SW480 (cell line): ENCODE results near the gene C3orf22.
"Not testable (repeated sequence)": the region's sequence is repeated elsewhere in the genome, so short reads cannot be mapped to it uniquely, and the experiment has no call there.

Source experiments
- DNase-seq: peaks from one replicate; pipeline ENCODE4 v3.0.0-alpha.2; 2016; ENCODE audit warnings: low spot score

The C3orf22 gene, protein sequence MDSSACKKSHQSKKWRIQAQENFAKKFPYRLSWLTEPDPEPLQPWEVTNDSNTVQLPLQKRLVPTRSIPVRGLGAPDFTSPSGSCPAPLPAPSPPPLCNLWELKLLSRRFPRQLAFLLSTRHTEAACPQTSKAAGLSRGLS

DNA sequence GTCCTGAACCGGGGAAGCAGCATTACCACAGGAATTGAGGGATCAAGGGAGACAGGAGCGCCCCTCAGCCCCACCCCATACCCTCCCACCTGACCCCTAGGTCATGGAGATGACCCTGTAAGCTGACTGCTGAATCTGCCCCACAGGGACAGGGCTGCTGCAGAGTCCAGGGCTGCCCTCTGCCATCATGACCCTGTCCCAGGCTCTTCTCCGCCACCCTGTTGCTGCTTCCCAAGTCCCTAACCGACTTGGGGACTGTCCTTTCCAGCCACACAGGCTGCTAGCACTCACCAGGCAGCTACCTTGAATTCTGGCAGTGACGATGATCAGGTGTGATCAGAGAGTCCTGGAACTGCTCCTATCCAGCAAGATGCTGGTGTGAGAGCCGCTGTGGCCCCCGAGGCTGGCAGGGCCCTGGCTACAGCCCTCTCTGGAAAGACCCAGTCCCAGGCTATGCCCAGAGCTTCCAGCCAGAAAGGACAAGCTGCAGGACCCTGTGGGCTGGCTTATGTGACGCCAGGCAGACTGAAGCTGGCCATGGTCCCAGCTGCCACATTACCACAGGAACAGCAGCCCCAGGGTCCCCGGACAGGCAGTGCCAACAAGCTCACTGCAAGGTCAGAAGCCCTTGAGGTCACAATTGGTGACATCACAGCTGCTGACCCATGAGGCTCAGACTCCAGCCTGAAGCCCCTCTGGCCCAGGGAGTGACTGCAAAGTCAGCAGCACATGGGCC lies at the start of gene C3orf22:
Gene C3orf22, minus strand, starts transcription at position 597 of the 736 bp plus-strand sequence. CDS start 5,542 bp downstream, outside the sequence.
- DNase-seq, result no peak

- no peak for DNase-seq
Observed at GRCh38 chr3:126607214-126607908, 48.6 kb upstream of the C3orf22 start.

- no peak for DNase-seq
Observed at GRCh38 chr3:126606001-126606400, 47.3 kb upstream of the C3orf22 start.

GRCh38 chr3:126604691-126605090 lies 46.0 kb upstream of the C3orf22 start:
- no peak for DNase-seq

DNA sequence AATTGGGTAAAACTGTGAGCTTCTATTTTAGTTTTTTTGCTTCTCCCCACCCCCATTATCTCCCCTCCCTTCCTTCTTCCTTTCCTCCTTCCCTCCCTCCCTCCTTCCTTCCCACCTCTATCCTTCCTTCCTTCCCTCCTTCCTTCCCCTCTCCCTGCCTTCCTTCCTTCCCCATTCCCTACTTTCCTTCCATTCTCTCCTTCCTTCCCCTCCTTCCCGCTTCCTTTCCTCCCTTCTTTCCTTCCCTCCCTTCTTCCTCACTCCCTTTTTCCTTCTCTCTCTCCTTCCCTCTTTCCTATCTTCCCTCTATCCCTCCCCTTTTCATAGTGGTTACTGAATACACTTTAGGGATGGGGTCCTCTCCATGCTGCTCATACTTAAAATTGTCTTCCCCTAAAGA lies 40.4 kb upstream of the C3orf22 start:
- no peak for DNase-seq

DNA sequence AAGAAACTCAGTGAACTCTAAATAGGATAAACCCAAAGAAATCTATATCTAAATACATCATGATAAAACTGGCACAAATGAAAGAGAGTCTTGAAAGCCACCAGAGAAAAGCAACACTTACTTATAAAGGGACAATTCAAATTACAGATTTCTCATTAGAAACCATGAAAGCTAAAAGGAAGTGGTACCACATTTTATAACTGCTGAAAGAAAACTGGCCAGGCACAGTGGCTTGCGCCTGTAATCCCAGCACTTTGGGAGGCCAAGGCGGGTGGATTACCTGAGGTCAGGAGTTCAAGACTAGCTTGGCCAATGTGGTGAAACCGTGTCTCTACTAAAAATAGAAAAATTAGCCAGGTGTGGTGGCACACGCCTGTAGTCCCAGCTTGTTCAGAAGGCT lies 36.7 kb upstream of the C3orf22 start:
- DNase-seq, result not testable (repeated sequence)

DNA sequence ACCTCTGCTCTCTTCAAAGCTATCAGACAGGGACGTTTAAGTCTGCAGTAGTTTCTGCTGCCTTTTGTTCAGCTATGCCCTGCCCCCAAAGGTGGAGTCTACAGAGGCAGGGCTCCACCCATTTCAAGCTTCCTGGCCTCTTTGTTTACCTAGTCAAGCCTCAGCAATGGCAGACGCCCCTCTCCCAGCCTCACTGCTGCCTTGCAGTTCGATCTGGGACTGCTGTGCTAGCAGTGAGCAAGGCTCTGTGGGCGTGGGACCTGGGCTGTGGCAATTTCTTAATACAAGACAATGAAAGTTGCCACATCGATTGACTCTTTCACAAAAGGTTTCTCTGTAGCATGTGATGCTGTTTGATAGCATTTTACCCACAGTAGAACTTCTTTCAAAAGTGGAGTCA lies 32.8 kb upstream of the C3orf22 start:
- not testable (repeated sequence) for DNase-seq

DNA sequence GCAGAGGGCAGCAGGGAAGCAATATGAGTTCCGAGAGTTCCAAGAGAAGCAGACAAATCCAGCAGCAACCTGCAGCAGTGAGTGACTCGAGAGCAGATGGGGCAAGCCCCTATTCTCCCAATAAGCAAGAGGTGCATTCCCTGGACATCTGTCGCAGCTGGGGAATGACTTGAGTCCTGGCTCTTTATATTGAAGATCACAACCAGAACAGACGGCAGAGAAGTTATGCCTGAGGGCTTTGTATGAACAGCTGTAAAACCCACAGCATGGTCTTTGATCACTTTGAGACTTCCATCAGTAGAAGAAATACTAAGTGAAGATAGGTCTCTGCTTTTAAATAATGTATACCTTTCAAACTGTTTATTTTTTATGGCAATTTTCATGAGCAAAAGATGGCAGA lies 23.6 kb upstream of the C3orf22 start:
- no peak for DNase-seq

GRCh38 chr3:126581569-126581968 lies 22.8 kb upstream of the C3orf22 start:
- DNase-seq, result no peak

DNA sequence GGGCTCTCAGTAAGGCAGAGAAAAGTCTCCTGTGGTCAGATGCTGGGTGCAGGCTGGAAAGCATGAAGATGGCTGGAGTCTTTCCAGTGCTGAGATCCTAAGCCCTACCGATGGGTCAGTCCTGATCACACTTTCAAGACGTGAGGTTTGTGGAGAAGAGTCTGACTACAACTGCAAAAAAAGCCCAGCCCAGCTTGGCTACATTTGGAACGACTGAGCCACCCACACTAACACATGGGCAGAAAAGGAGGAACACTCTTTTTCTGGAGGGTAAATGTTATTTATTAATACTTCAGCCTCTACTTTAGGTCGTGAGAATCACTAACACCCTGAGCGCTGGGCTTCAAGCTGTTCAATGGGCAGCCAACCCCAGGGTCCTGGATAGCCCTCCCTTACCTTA lies 22.0 kb upstream of the C3orf22 start:
- DNase-seq, result no peak

- no peak for DNase-seq
Observed at GRCh38 chr3:126578702-126579101, 20.0 kb upstream of the C3orf22 start.

- DNase-seq, result no peak
Observed at GRCh38 chr3:126577261-126577660, 18.5 kb upstream of the C3orf22 start.

DNA sequence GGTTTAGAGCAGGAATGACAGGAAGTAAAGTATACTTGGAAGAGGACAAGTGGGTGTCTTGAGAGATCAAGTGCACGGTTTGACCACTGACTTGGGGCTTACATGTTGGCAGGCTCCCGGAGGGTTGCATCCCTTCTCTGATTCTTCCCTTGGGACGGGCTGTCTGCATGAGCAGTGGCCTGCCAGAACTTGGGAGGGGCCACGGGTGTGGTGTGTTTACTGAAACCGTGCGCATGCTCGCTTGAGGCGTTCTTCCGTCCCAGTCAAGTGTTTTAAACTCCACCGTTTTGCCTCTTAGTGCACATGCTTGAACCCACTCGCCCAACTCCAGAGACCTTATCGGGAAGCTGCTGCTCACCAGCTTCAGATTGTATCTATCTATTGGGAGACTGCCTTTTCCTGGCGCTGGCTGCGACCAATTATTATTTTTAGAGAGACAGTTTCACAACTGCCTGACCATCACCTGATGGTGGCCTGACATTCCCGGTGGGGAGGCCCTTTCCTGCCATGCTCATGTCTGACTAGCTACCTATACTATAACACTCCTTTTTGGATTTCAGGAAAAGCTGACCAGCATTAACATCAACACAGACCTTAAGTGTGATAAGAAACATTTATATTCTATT lies 14.9 kb upstream of the C3orf22 start:
- DNase-seq, result peak; percentile 63

DNA sequence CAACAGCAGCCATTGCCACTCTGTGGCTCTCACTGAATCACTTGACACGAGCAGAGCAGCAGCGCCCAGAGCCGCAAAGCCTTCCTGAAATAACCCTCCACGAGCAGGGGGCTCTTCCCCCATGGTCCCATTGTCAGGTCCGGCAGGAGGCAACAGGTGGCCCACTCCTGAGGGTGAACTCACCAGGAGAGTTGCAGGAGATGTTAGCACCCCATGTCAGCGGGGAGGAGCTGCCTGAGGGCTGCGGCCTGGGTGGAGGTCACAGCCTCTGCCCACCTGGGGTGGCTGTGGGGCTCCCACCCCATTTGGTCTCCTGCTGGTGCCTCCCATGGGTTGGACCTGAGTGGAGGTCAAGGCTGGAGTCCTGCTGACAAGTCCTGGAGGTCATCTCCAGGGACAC lies 12.3 kb upstream of the C3orf22 start:
- DNase-seq, result no peak

GRCh38 chr3:126570103-126570541 lies 11.4 kb upstream of the C3orf22 start:
- DNase-seq, result no peak

DNA sequence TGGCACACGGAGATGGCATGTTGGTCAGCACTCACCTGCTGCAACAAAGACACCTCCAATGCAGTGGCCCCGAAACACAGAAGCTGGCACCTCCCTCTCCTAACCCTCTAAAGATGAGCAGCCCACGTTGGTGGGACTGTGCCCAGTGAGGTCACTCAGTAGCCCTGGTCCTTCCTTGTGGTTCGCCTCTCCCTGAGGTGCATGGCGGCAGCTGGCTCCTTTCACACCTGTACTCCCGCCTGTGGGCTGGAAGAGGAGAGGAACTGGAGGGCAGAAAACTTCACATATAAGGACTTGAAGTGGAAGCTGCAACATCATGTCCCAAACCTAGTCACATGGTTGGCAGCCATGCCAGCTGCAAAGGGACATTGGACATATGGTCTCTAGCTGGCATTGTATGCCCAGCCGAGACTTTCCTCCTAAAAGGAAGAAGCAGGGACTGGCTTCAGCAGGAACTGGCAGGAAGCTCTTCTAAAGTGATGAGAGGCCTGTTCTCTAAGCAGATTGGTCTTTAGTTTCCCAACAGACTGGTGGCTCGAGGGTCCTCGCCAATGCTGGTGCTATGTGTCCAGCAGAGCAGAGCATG lies 10.8 kb upstream of the C3orf22 start:
- DNase-seq, result no peak

- no peak for DNase-seq
Observed at GRCh38 chr3:126568776-126569342, 10.1 kb upstream of the C3orf22 start.

DNA sequence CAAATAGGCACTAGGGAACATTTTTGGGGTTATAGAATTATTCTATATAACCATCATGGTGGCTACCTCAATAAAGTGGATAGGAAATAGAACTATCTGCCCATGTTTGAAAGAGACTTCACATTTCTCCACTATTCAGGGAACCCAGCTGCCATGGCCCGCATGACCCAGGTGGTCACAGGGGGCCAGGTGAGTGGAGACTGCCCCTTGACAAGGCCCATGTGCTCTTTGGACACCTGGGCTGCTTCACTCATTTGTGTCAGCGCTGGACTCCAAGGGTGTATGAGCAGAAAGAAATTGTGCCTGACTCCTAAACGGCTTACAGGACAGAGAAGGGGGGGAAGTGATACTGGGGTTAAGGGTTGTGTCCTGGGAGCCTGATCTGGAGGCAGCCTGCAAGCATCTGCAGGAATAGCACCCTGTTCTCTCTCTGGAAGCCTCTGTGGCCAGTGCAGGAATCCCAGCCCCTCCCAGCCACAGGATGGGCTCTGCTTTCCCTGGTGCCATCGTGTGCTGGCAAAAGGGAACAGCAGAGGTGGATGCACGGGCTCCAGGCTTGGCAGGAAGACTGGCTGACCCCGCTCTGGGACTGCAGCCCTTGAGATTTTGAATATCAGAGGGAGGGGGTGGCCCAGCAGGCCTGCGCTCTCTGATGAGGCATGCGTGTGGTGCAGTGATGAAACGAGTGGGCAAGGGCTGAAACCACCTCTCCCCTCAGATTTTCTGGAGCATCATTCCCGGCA lies 9.1 kb upstream of the C3orf22 start:
- peak; percentile 45 for DNase-seq

DNA sequence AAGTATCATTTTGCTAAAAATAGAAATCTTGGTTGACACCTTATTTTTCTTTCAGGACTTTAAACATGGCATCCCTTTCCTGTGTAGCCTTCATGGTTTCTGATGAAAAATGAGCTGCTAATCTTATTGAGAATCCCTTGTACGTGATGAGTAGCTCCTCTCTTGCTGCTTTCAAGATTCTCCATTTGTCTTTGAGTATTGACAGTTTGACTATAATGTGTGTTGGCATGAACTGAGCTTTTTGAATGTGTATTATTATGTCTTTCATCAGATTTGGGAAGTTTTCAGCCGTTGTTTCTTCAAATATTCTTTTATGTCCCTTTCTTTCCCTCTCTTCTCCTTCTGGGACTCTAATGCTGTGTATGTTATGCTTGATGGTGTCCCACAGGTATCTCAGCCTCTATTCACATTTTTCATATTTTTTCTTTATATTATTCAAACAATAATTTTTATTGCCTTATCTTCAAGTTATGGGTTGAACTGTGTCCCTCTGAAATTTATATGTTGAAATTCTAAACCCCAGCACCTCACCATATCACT lies 4.1 kb upstream of the C3orf22 start:
- no peak for DNase-seq

DNA sequence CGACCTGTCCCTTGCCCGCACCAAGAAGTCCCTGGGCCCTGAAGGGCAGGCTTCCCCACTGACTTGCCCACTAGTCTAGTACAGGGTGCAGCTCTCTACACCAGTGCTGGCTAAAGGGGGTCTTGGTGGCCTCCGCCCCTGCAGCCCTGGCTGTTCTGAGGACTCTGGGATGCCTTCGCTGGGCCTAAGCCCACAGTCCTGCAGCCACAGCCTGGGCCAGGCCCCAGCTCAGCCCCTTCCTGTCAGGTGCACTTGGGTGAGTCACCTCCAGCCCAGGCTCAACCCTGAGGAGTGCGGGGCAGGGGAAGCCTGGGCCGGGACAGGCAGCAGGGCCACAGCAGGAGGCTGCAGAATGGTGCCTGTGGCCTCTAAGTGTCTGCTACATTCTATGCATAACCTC lies 971 bp downstream of the C3orf22 start:
- no peak for DNase-seq

- no peak for DNase-seq
Observed at GRCh38 chr3:126557415-126557745, 1.4 kb downstream of the C3orf22 start.
